ENCODE results near the gene ATP8A2. TPM values are rescaled to one million over a fixed set of nuclear protein-coding genes. Genes with fewer than 3 reads are reported as not detected.

The ATP8A2 gene
- total and polyA plus RNA-seq, 4 donors, result 0.13 to 0.29 (median 0.24) TPM; not detected in 1

DNA sequence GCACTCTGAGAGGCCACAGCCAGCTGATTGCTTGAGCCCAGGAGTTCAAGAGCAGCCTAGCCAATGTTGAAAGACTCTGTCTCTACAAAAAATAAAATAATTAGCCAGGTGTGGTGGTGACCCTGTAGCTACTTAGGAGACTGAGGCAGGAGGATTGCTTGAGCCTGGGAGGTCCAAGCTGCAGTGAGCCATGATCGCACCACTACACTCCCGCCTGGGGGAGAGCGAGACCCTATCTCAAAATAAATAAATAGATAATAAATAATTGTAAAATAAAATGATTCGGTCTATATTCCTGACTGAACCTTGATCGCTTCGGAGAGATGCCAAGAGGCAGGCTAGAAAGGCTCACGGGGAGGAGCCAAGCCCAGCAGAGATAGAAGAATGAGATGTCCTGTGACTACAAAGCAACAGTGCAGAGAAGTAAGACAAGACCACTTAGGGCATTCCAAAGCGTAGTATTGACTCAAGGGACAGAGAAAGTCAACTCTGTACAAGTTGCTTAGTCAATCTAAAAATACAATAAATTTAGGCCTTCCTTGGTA, 667.2 kb downstream of the ATP8A2 start:
- DNase-seq (no peak), ATAC-seq (ENCODE audit: low FRiP score) (no peak)
- Histone ChIP-seq H3K36me3 (ENCODE audit: control insufficient read depth in 1 of 2, insufficient read depth in 2 of 2, low read length in 1 of 2) (no peaks in the 10 kb centered on the region), H3K9me3 (ENCODE audit: control insufficient read depth, low read length) (peaks cover 2% of the 10 kb centered on the region), H3K27me3 (ENCODE audit: control insufficient read depth in 1 of 2, insufficient read depth in 2 of 2, low read length in 1 of 2) (peaks cover 0 to 2% of the 10 kb centered on the region in 2 donors), H3K27ac (ENCODE audit: low read depth in 1 of 2, low read length in 2 of 2) (no peak overlapping the region), H3K4me3 (ENCODE audit: low read length in 2 of 2) (no peak overlapping the region), H3K4me1 (ENCODE audit: control insufficient read depth in 1 of 2, insufficient read depth in 2 of 2, low read length in 2 of 2) (no peaks in the 10 kb centered on the region)
- 88 to 94% methylated on average over 8 of the region's 8 CpGs for WGBS, 2 donors
- intact Hi-C loops (cut with DNase I), result no loop called here

DNA sequence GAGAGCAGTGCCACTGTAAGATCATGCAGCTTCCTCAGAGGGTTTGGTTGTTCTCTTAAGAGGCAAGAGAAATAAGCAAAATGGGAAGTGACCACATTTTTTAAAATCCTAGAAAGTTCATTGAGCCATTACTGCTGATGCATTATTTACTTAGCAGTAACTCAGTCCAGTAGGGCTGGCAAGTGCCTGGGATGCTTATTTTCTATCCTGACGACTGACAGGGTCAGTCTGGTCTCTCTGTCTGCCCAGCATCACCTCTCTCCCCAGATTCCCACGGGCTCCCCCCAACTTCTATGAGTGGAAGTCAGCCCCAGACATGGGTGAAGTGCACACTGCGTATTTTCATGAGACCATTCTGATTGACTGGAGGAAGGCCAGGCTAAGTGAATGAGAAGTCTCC, 669.7 kb downstream of the ATP8A2 start:
- intact Hi-C loops (cut with DNase I), result no loop called here
- Histone ChIP-seq H3K4me1 (ENCODE audit: control insufficient read depth in 1 of 2, insufficient read depth in 2 of 2, low read length in 2 of 2) (no peaks in the 10 kb centered on the region), H3K9me3 (ENCODE audit: control insufficient read depth, low read length) (peaks cover 2% of the 10 kb centered on the region), H3K27ac (ENCODE audit: low read depth in 1 of 2, low read length in 2 of 2) (no peak overlapping the region), H3K4me3 (ENCODE audit: low read length in 2 of 2) (no peak overlapping the region), H3K27me3 (ENCODE audit: control insufficient read depth in 1 of 2, insufficient read depth in 2 of 2, low read length in 1 of 2) (peaks cover 0 to 2% of the 10 kb centered on the region in 2 donors), H3K36me3 (ENCODE audit: control insufficient read depth in 1 of 2, insufficient read depth in 2 of 2, low read length in 1 of 2) (no peaks in the 10 kb centered on the region)
- DNase-seq (no peak), ATAC-seq (ENCODE audit: low FRiP score) (no peak)
- 58 to 65% methylated on average over 3 of the region's 3 CpGs for WGBS, 2 donors

DNA sequence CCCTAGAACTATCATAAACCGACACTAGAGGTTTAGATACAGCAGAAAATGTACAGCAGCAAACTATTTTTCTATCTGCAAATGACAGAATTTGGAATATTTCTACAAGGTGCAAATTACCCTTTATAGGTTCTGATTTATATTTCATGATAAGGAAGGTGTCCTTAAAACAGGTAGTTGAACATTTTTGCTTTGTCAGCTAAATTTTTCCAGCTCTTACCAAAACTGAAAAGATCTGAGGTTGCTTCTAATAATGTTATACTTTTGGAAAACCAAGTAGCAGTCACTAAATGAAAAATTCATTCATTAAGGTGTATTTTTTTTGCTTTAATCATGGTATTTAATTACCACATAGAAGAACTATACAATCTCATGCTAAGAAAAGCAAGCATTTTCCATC, 671.0 kb downstream of the ATP8A2 start:
- Histone ChIP-seq H3K9me3 (ENCODE audit: control insufficient read depth, low read length) (no peaks in the 10 kb centered on the region), H3K27ac (ENCODE audit: low read depth in 1 of 2, low read length in 2 of 2) (no peak overlapping the region), H3K36me3 (ENCODE audit: control insufficient read depth in 1 of 2, insufficient read depth in 2 of 2, low read length in 1 of 2) (no peaks in the 10 kb centered on the region), H3K4me1 (ENCODE audit: control insufficient read depth in 1 of 2, insufficient read depth in 2 of 2, low read length in 2 of 2) (no peaks in the 10 kb centered on the region), H3K4me3 (ENCODE audit: low read length in 2 of 2) (no peak overlapping the region), H3K27me3 (ENCODE audit: control insufficient read depth in 1 of 2, insufficient read depth in 2 of 2, low read length in 1 of 2) (no peaks in the 10 kb centered on the region)
- DNase-seq (no peak), ATAC-seq (ENCODE audit: low FRiP score) (no peak)
- 72 to 74% methylated on average over 1 of the region's 1 CpG for WGBS, 2 donors
- intact Hi-C loops (cut with DNase I), result no loop called here

DNA sequence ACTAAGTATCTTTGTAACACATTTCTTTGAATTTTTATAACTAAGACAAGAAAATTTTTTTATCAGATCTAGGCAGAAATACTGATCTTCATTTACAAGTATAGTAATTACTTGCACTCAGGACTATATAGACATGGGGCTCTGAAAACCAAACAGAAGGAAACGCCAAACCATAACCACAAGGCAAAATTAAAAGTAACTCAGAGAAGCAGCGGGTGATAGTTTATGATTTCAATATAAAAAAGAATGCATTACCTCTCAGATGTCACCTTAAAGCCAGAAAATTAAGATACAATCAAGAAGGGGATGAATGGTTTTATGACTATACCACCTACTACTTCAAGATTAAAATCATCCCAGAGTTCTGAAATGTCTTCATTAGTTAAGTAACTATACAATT, 673.4 kb downstream of the ATP8A2 start:
- no peaks in the 10 kb centered on the region for H3K9me3 ChIP-seq (ENCODE audit: control insufficient read depth, low read length)
- H3K36me3 ChIP-seq (ENCODE audit: control insufficient read depth in 1 of 2, insufficient read depth in 2 of 2, low read length in 1 of 2), result no peaks in the 10 kb centered on the region
- no peaks in the 10 kb centered on the region for H3K4me1 ChIP-seq (ENCODE audit: control insufficient read depth in 1 of 2, insufficient read depth in 2 of 2, low read length in 2 of 2)
- 92 to 94% methylated on average over 2 of the region's 2 CpGs for whole genome bisulfite sequencing, 2 donors
- no peak overlapping the region for H3K27ac ChIP-seq (ENCODE audit: low read depth in 1 of 2, low read length in 2 of 2)
- H3K27me3 ChIP-seq (ENCODE audit: control insufficient read depth in 1 of 2, insufficient read depth in 2 of 2, low read length in 1 of 2), result no peaks in the 10 kb centered on the region
- intact Hi-C loops (cut with DNase I), result no loop called here
- H3K4me3 ChIP-seq (ENCODE audit: low read length in 2 of 2), result no peak overlapping the region
- no peak for DNase-seq
- ATAC-seq (ENCODE audit: low FRiP score), result no peak

DNA sequence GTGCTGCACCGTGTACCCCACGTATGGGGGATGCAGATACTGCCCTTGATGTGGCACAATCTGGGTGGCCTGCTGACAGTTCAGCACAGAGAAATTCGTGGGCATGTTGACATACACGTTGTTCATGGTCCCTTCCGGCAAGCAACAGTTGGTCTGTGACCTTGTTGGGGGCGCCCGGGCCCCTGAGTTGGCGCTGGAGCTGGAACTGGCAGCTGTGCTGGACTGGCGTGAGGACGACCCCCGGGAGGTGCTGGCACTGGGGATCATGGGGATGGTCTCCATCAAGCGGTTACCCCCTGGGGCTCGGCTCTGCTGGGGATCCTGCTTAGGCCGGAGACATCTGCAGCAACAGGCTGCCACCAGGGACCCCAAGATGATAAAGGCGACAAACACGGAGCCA, 674.9 kb downstream of the ATP8A2 start:
- Histone ChIP-seq H3K27me3 (ENCODE audit: control insufficient read depth in 1 of 2, insufficient read depth in 2 of 2, low read length in 1 of 2) (no peaks in the 10 kb centered on the region), H3K4me1 (ENCODE audit: control insufficient read depth in 1 of 2, insufficient read depth in 2 of 2, low read length in 2 of 2) (no peaks in the 10 kb centered on the region), H3K36me3 (ENCODE audit: control insufficient read depth in 1 of 2, insufficient read depth in 2 of 2, low read length in 1 of 2) (no peaks in the 10 kb centered on the region), H3K27ac (ENCODE audit: low read depth in 1 of 2, low read length in 2 of 2) (no peak overlapping the region), H3K9me3 (ENCODE audit: control insufficient read depth, low read length) (no peaks in the 10 kb centered on the region), H3K4me3 (ENCODE audit: low read length in 2 of 2) (no peak overlapping the region)
- DNase-seq, result no peak
- WGBS, 2 donors, result 93% methylated on average over 16 of the region's 16 CpGs
- no peak for ATAC-seq (ENCODE audit: low FRiP score)
- intact Hi-C loops (cut with DNase I), result no loop called here

DNA sequence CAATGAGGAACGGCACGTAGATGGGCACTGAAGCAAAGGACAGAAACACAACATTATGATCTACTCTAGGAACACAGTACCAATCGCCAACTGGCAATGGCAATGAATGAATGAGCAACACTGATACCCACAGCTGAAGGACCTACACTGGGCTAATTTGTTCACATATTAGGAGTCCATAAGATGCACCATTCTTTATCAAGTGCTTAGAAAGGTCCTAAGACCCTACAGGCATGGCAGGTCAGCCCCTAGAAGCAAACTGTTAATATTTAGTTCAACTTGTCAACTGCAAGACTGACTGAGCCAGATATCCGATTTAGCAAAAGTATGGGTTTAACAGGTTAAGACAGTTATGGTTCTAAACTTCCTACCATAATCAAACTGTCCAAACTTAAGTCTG, 675.3 kb downstream of the ATP8A2 start:
- H3K27ac ChIP-seq (ENCODE audit: low read depth in 1 of 2, low read length in 2 of 2), result no peak overlapping the region
- H3K27me3 ChIP-seq (ENCODE audit: control insufficient read depth in 1 of 2, insufficient read depth in 2 of 2, low read length in 1 of 2), result no peaks in the 10 kb centered on the region

DNA sequence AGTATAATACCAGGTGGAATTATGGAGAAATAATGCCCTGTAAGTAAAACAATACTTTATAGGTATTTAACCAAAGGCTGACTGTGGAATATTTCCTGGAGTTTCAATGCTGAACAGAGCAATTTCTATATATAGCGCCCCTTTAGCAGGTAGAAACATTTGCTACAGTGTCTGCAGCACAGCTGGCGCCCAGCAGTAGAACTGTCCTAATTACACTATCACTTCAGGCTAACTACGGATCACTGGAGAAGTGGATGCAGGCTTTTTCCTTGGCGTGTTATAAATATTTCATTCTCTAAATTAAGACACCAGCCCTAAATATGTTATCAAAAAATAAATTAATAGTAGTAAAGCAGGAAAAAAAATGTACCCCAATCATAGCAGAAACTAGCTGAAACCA, 677.0 kb downstream of the ATP8A2 start:
- DNase-seq (no peak), ATAC-seq (ENCODE audit: low FRiP score) (no peak)
- H3K4me3 ChIP-seq (ENCODE audit: low read length in 2 of 2), result no peak overlapping the region
- intact Hi-C loops (cut with DNase I), result no loop called here
- WGBS, 2 donors, result 47 to 53% methylated on average over 4 of the region's 4 CpGs
- H3K36me3 ChIP-seq (ENCODE audit: control insufficient read depth in 1 of 2, insufficient read depth in 2 of 2, low read length in 1 of 2), result no peaks in the 10 kb centered on the region
- no peak overlapping the region for H3K27ac ChIP-seq (ENCODE audit: low read depth in 1 of 2, low read length in 2 of 2)
- H3K4me1 ChIP-seq (ENCODE audit: control insufficient read depth in 1 of 2, insufficient read depth in 2 of 2, low read length in 2 of 2), result no peaks in the 10 kb centered on the region
- no peaks in the 10 kb centered on the region for H3K9me3 ChIP-seq (ENCODE audit: control insufficient read depth, low read length)
- H3K27me3 ChIP-seq (ENCODE audit: control insufficient read depth in 1 of 2, insufficient read depth in 2 of 2, low read length in 1 of 2), result no peaks in the 10 kb centered on the region

More for the DNA sequence above, 675.3 kb downstream of the ATP8A2 start:
- Histone ChIP-seq H3K9me3 (ENCODE audit: control insufficient read depth, low read length) (no peaks in the 10 kb centered on the region), H3K4me3 (ENCODE audit: low read length in 2 of 2) (no peak overlapping the region), H3K36me3 (ENCODE audit: control insufficient read depth in 1 of 2, insufficient read depth in 2 of 2, low read length in 1 of 2) (no peaks in the 10 kb centered on the region), H3K4me1 (ENCODE audit: control insufficient read depth in 1 of 2, insufficient read depth in 2 of 2, low read length in 2 of 2) (no peaks in the 10 kb centered on the region)
- 94 to 96% methylated on average over 4 of the region's 4 CpGs for WGBS, 2 donors
- DNase-seq (no peak), ATAC-seq (ENCODE audit: low FRiP score) (no peak)
- intact Hi-C loops (cut with DNase I), result no loop called here

DNA sequence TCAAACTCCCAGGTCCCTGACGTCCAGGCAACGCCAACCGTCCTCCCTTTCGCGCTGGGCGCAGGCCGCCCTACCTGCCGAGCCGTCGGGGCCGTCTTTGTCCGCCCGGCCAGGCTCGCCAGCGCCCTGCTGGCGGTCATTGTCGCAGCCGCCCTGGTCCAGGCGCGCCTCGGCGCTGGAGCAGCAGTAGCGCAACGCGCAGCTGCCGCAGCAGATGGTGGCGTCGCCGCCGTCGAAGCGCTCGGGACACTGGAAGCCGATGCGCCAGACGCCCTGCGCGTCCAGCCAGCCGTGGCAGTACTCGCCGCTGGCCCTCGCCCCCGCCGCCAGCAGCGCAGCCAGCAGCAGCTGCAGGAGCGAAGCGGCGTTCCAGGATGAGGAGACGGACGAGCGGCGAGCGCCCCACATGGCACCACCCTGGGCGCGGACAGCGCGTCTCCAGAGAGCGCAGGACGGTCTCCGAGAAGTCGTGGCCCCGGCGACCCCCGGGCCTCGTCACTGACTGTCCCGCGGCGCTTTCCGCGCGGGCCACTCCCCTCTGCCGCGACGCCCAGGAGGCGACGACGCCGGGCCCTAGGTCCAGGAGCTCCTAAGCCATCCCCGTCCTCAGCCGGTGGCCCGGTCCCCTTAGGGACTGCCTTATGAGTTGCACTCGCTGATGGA, 678.9 kb downstream of the ATP8A2 start:
- DNase-seq, result no peak
- ATAC-seq (ENCODE audit: low FRiP score), result no peak
- no peak overlapping the region for H3K4me3 ChIP-seq (ENCODE audit: low read length in 2 of 2)
- H3K27me3 ChIP-seq (ENCODE audit: control insufficient read depth in 1 of 2, insufficient read depth in 2 of 2, low read length in 1 of 2), result no peaks in the 10 kb centered on the region
- WGBS, 2 donors, result 1 to 3% methylated on average over 81 to 82 of the region's 82 CpGs
- H3K27ac ChIP-seq (ENCODE audit: low read depth in 1 of 2, low read length in 2 of 2), result no peak overlapping the region
- intact Hi-C loops (cut with DNase I), result no loop called here
- H3K36me3 ChIP-seq (ENCODE audit: control insufficient read depth in 1 of 2, insufficient read depth in 2 of 2, low read length in 1 of 2), result no peaks in the 10 kb centered on the region
- no peaks in the 10 kb centered on the region for H3K4me1 ChIP-seq (ENCODE audit: control insufficient read depth in 1 of 2, insufficient read depth in 2 of 2, low read length in 2 of 2)
- no peaks in the 10 kb centered on the region for H3K9me3 ChIP-seq (ENCODE audit: control insufficient read depth, low read length)

DNA sequence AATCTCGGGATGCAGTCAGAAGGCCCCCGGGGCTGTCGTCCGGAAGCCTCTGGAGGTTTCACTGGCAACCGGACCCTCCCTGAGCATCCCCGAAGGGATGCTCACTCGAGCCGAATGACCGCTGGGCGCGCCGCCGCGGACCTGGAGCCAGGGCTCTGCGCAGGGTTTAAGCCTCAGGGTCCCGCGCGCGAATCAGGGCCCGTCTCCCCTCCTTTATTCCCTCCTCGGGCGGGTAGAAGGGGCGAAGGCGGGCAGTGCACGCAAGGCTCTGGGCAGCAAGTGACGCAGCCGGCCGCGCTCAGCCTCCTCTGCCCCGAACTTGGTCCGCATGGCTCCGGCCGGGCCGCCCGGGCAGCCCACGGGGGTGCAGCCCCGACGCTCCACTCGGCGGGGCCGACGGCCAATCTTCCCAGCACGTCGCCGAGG, 679.5 kb downstream of the ATP8A2 start:
- no peak for ATAC-seq (ENCODE audit: low FRiP score)
- no peak overlapping the region for H3K27ac ChIP-seq (ENCODE audit: low read depth in 1 of 2, low read length in 2 of 2)

More for the DNA sequence above, 679.5 kb downstream of the ATP8A2 start:
- Histone ChIP-seq H3K9me3 (ENCODE audit: control insufficient read depth, low read length) (no peaks in the 10 kb centered on the region), H3K4me3 (ENCODE audit: low read length in 2 of 2) (peak overlapping the region; percentile 19 to 25), H3K4me1 (ENCODE audit: control insufficient read depth in 1 of 2, insufficient read depth in 2 of 2, low read length in 2 of 2) (no peaks in the 10 kb centered on the region), H3K27me3 (ENCODE audit: control insufficient read depth in 1 of 2, insufficient read depth in 2 of 2, low read length in 1 of 2) (no peaks in the 10 kb centered on the region), H3K36me3 (ENCODE audit: control insufficient read depth in 1 of 2, insufficient read depth in 2 of 2, low read length in 1 of 2) (no peaks in the 10 kb centered on the region)
- 1% methylated on average over 32 to 45 of the region's 45 CpGs for WGBS, 2 donors
- no peak for DNase-seq
- intact Hi-C loops (cut with DNase I), result no loop called here
